Measurements from ENCODE around the gene SNED1.

DNA sequence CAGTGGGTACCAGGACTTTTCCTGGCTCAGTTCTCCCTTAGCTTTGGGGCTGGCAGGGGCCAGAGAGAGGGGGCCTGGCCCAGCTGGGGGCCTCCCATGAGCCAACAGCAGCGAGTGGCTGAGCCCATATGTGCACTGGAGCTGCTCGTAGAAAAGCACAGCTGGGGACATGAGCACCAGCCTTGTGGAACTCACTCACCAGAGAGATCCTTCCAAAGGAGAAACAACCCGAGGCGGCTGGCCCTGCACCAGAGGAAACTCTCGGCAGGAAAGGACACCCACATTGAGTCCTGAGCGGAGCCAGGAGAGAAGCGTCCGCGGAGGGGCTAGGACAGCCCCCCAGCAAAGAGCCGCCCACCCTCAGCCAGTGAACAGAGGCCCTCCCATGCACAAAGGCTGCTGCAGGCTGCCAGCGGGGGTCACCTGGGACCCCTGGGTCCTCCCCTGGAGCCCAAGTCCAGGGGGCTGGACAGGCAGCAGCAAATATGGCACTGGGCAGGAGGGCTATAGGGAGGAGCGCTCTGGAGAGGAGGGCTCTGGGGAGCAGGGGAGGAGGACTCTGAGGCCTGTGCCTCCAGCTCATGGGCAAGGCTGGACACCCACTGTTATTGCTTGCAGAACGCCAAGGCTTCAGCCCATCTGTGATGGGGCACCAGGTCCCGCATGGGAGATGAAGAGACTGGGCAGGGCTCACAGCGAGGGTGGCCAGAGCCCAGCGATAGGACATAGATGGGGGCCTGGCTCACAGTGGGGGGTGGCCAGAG, 42.1 kb upstream of the SNED1 start:
- TF ChIP-seq POLR2AphosphoS5 (IDR thresholded peaks at IDR 0.05) (no peak), CTCF (IDR thresholded peaks at IDR 0.05) (no peak), POLR2A (IDR thresholded peaks at IDR 0.05) (no peak)

Data from breast epithelium (tissue), 3 donors.